ENCODE measurements around the gene CASZ1. TPM values are rescaled to one million over a fixed set of nuclear protein-coding genes. Genes with fewer than 3 reads are reported as not detected.

Gene CASZ1
- total and polyA plus RNA-seq, 9 of the 15 experiments (the other 6 are each of a cell fraction or from before 2014, with no cell fraction given), result 0.01 to 4.0 (median 0.76) TPM; not detected in 1

- TF ChIP-seq PREB (CRISPR knock-in tag; IDR thresholded peaks at IDR 0.05) (no peak), MAFK (IDR thresholded peaks at IDR 0.05; ENCODE audit: low read length) (no peak), KAT2B (IDR thresholded peaks at IDR 0.05; ENCODE audit: low read depth, low read length) (no peak), SMARCE1 (IDR thresholded peaks at IDR 0.05) (no peak), HMG20B (CRISPR knock-in tag; IDR thresholded peaks at IDR 0.05) (no peak), ETV6 (IDR thresholded peaks at IDR 0.05; ENCODE audit: borderline replicate concordance in 1 of 2, low read depth in 2 of 2, low read length in 1 of 2) (no peak), ETV6 (CRISPR knock-in tag; IDR thresholded peaks at IDR 0.05; ENCODE audit: borderline replicate concordance) (no peak), SRSF9 (IDR thresholded peaks at IDR 0.05; ENCODE audit: borderline replicate concordance, low read depth, low read length) (no peak), DIDO1 (tag; IDR thresholded peaks at IDR 0.05; ENCODE audit: low read depth) (no peak), AFF1 (IDR thresholded peaks at IDR 0.05; ENCODE audit: low read depth in 1 of 2, partially characterized antibody in 2 of 2) (no peak), ADNP (tag; IDR thresholded peaks at IDR 0.05) (no peak), ASH1L (IDR thresholded peaks at IDR 0.05; ENCODE audit: borderline replicate concordance, low read depth, partially characterized antibody) (no peak), MEF2D (tag; conservative IDR thresholded peaks at IDR 0.05; ENCODE audit: low read depth) (no peak)
- ChIA-PET POLR2A (interaction anchor here (1.0 kb wide), 1 partner anchor 19 kb away, joined by 3 read pairs; no protein-coding TSS in a partner anchor), CTCF (ENCODE audit: low intra/inter-chr PET ratio) (no interaction called here)
- H3K79me2 ChIP-seq (ENCODE audit: control insufficient read depth, insufficient read depth, low read length), result no peaks in the 10 kb centered on the region
- FAIRE-seq (no peak), DNase-seq (ENCODE audit: extremely low read depth in 1 of 4, low spot score in 3 of 4) (no peak), ATAC-seq (no peak)
- no peak overlapping the region for H3K27ac ChIP-seq (ENCODE audit: extremely low read depth, low read depth, low read length)
- H3K4me2 ChIP-seq (ENCODE audit: insufficient read depth, low read length), result no peak overlapping the region
- no peak overlapping the region for H3K4me3 ChIP-seq
- no peaks in the 10 kb centered on the region for H3K9me1 ChIP-seq (ENCODE audit: control insufficient read depth, insufficient read depth, low read length)
- H2AFZ ChIP-seq (ENCODE audit: low read depth, low read length), result no peak overlapping the region
- H3K9ac ChIP-seq (ENCODE audit: insufficient read depth in 1 of 2, low read depth in 2 of 2, low read length in 2 of 2), result no peak overlapping the region
- in situ Hi-C loops (cut with MboI) (no loop called here), intact Hi-C loops (cut with micrococcal nuclease) (no loop called here)
- no peaks in the 10 kb centered on the region for H3K9me3 ChIP-seq (replicated peaks; ENCODE audit: control insufficient read depth, insufficient read depth, low read depth, low read length)
- H3K4me1 ChIP-seq (replicated peaks in 1 of 2; ENCODE audit: control insufficient read depth in 2 of 2, insufficient read depth in 2 of 2, low read length in 2 of 2), result peaks cover 12 to 32% of the 10 kb centered on the region in 2 experiments; a peak in 4 of 5 replicates
- no TSS peak for BruUV-seq (replicated peaks)
- H3K36me3 ChIP-seq (ENCODE audit: control insufficient read depth, insufficient read depth, low read length), result no peaks in the 10 kb centered on the region
- WGBS (ENCODE audit: insufficient coverage, low coverage, missing lambda C conversion rate), result 10% methylated on average over 12 of the region's 12 CpGs
- peaks cover 30% of the 10 kb centered on the region for H4K20me1 ChIP-seq (replicated peaks; ENCODE audit: control insufficient read depth, insufficient read depth, low read length)
- peaks cover 41 to 89% of the 10 kb centered on the region in 2 experiments for H3K27me3 ChIP-seq (ENCODE audit: control insufficient read depth in 2 of 2, insufficient read depth in 2 of 2, low read length in 2 of 2)
These were observed 75.8 kb downstream of the CASZ1 start for GRCh38 chr1:10720635-10721034.
